ENCODE measurements around the gene TROAP. TPM values are rescaled to one million over a fixed set of nuclear protein-coding genes. Genes with fewer than 3 reads are reported as not detected.

Gene TROAP
- total RNA-seq, 1 experiment from 2014 or later = 135 TPM

DNA sequence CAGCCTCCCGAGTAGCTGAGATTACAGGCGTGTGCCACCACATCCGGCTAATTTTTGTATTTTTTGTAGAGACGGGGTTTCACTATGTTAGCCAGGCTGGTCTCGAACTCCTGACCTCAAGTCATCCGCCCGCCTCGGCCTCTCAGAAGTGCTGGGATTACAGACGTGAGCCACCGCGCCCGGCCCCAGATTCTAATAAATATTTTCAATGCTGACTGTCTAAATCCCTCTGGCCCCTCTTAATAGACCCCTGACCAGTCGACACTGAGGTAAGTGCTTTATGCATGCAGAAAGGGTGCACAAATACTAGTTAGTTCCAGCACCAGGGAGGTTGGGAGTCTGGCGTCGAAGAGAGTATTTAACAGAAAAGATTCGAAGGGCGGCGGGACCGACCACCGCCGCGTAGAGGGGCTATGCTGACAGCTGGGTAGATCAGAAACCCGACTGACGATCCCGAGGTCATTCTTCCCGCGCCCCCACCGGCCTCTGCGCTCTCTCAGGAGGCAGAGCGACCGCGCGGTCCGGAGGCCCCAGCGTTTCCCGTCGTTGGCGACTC, 43.1 kb downstream of the TROAP start:
- ChIA-PET POLR2A (interaction anchor here (0.5 to 2.3 kb wide), 22 partner anchors 8 to 1344 kb away, joined by 3 to 31 read pairs (median 4); partner anchors contain the start of genes DNAJC22, PRPF40B, PRPH and TROAP), CTCF (interaction anchor here (0.6 to 2.4 kb wide), 16 partner anchors 8 to 375 kb away, joined by 3 to 46 read pairs (median 9); partner anchors contain the start of genes DNAJC22, TMBIM6 and TROAP)
- peaks cover 17% of the 10 kb centered on the region for H3K4me1 ChIP-seq
- no peak for DNase-seq
- TF ChIP-seq, protein P1, sequence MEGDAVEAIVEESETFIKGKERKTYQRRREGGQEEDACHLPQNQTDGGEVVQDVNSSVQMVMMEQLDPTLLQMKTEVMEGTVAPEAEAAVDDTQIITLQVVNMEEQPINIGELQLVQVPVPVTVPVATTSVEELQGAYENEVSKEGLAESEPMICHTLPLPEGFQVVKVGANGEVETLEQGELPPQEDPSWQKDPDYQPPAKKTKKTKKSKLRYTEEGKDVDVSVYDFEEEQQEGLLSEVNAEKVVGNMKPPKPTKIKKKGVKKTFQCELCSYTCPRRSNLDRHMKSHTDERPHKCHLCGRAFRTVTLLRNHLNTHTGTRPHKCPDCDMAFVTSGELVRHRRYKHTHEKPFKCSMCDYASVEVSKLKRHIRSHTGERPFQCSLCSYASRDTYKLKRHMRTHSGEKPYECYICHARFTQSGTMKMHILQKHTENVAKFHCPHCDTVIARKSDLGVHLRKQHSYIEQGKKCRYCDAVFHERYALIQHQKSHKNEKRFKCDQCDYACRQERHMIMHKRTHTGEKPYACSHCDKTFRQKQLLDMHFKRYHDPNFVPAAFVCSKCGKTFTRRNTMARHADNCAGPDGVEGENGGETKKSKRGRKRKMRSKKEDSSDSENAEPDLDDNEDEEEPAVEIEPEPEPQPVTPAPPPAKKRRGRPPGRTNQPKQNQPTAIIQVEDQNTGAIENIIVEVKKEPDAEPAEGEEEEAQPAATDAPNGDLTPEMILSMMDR (IDR thresholded peaks at IDR 0.05; ENCODE audit: insufficient read depth in 1 of 2, low read depth in 1 of 2, low read length in 1 of 2, severe bottlenecking in 1 of 2, unreplicated experiment in 1 of 2) = no peak
- no peaks in the 10 kb centered on the region for H3K36me3 ChIP-seq (ENCODE audit: control insufficient read depth, insufficient read depth, low read length)
- H3K27ac Mint-ChIP-seq (ENCODE audit: unreplicated experiment) = peak overlapping the region; percentile 38
- H3K4me3 ChIP-seq (ENCODE audit: low read depth, low read length) = peak overlapping the region; percentile 88
- H3K27me3 Mint-ChIP-seq (ENCODE audit: insufficient read depth, unreplicated experiment) = no peaks in the 10 kb centered on the region
- no peaks in the 10 kb centered on the region for H3K9me3 Mint-ChIP-seq (ENCODE audit: unreplicated experiment)
- no peaks in the 10 kb centered on the region for H3K27me3 ChIP-seq (replicated peaks; ENCODE audit: control insufficient read depth, insufficient read depth, low read length)
- peaks cover 13% of the 10 kb centered on the region for H3K36me3 Mint-ChIP-seq (ENCODE audit: insufficient read depth, unreplicated experiment)
- no TSS peak for BruUV-seq (replicated peaks)
- peak overlapping the region; percentile 75 for H3K4me3 Mint-ChIP-seq (ENCODE audit: unreplicated experiment)
- H3K9me3 ChIP-seq = no peaks in the 10 kb centered on the region
- intact Hi-C loops (cut with micrococcal nuclease; ENCODE audit: unreplicated experiment) = loop anchor here (1.0 to 2.0 kb wide), 2 partner anchors 55 to 214 kb away; no protein-coding TSS in a partner anchor
- no peaks in the 10 kb centered on the region for H3K4me1 Mint-ChIP-seq (ENCODE audit: low read depth, unreplicated experiment)

GRCh38 chr12:49366652-49367380, 43.8 kb downstream of the TROAP start:
- Mint-ChIP-seq H3K4me1 (ENCODE audit: low read depth, unreplicated experiment) (no peaks in the 10 kb centered on the region), H3K27ac (ENCODE audit: unreplicated experiment) (peak overlapping the region; percentile 38), H3K27me3 (ENCODE audit: insufficient read depth, unreplicated experiment) (no peaks in the 10 kb centered on the region), H3K4me3 (ENCODE audit: unreplicated experiment) (peak overlapping the region; percentile 75), H3K9me3 (ENCODE audit: unreplicated experiment) (no peaks in the 10 kb centered on the region), H3K36me3 (ENCODE audit: insufficient read depth, unreplicated experiment) (peaks cover 19% of the 10 kb centered on the region)
- Histone ChIP-seq H3K27me3 (replicated peaks; ENCODE audit: control insufficient read depth, insufficient read depth, low read length) (no peaks in the 10 kb centered on the region), H3K9me3 (no peaks in the 10 kb centered on the region), H3K4me3 (ENCODE audit: low read depth, low read length) (peak overlapping the region; percentile 88), H3K4me1 (peaks cover 17% of the 10 kb centered on the region), H3K36me3 (ENCODE audit: control insufficient read depth, insufficient read depth, low read length) (no peaks in the 10 kb centered on the region)
- TF ChIP-seq, protein P1 (IDR thresholded peaks at IDR 0.05; ENCODE audit: insufficient read depth in 1 of 2, low read depth in 1 of 2, low read length in 1 of 2, severe bottlenecking in 1 of 2, unreplicated experiment in 1 of 2) = peak in 1 of 2 experiments; percentile 30
- TSS peak; percentile 88 for BruUV-seq (replicated peaks)
- POLR2A ChIA-PET = interaction anchor here (0.5 to 2.3 kb wide), 40 partner anchors 9 to 1345 kb away, joined by 3 to 31 read pairs (median 5); partner anchors contain the start of genes C1QL4, DNAJC22, PRPF40B and PRPH
- CTCF ChIA-PET = interaction anchor here (0.5 to 2.4 kb wide), 28 partner anchors 8 to 614 kb away, joined by 3 to 46 read pairs (median 4); partner anchors contain the start of genes DNAJC22, PRPF40B, TMBIM6 and TROAP
- intact Hi-C loops (cut with micrococcal nuclease; ENCODE audit: unreplicated experiment) = loop anchor here (1.0 to 2.0 kb wide), 2 partner anchors 54 to 213 kb away; no protein-coding TSS in a partner anchor
- DNase-seq = peak; percentile 93 to 100
